OCI-LY3 (cell line): Measurements from ENCODE around the gene PPP3R1.

ENCODE experiments used
- EZH2phosphoT487 ChIP-seq: fragments of 200-600 bp; shearing (Covaris generic); IDR thresholded peaks from 2 replicates; pipeline ENCODE4 v1.6.1; 2018; ENCODE audit warnings: antibody characterized with exemption, mixed run types, low read depth
- TF ChIP-seq, protein P1 (sequence below): fragments of 200-600, 300-600 bp; sonication (generic); IDR thresholded peaks from 2 replicates; pipeline ENCODE4 v1.5.1; 2014; ENCODE audit warnings: antibody characterized with exemption, low read length, low read depth

GRCh38 chr2:68178432-68178831, 73.9 kb downstream of the PPP3R1 start:
- TF ChIP-seq, protein P1, sequence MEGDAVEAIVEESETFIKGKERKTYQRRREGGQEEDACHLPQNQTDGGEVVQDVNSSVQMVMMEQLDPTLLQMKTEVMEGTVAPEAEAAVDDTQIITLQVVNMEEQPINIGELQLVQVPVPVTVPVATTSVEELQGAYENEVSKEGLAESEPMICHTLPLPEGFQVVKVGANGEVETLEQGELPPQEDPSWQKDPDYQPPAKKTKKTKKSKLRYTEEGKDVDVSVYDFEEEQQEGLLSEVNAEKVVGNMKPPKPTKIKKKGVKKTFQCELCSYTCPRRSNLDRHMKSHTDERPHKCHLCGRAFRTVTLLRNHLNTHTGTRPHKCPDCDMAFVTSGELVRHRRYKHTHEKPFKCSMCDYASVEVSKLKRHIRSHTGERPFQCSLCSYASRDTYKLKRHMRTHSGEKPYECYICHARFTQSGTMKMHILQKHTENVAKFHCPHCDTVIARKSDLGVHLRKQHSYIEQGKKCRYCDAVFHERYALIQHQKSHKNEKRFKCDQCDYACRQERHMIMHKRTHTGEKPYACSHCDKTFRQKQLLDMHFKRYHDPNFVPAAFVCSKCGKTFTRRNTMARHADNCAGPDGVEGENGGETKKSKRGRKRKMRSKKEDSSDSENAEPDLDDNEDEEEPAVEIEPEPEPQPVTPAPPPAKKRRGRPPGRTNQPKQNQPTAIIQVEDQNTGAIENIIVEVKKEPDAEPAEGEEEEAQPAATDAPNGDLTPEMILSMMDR: no peak
- TF ChIP-seq EZH2phosphoT487: no peak
